OCI-LY1 (cell line): ENCODE data around the gene CLASP2.

Experiments used
- H2AFZ ChIP-seq: fragments of 200-600 bp; sonication (generic), shearing (Covaris generic); 2 replicates; pipeline ENCODE4 v1.6.0; 2014; ENCODE audit warnings: antibody characterized with exemption, mild to moderate bottlenecking, low read length
- H3F3A ChIP-seq: fragments of 200-600 bp; sonication (generic), shearing (Covaris generic); 2 replicates; pipeline ENCODE4 v1.6.0; 2014; ENCODE audit warnings: mild to moderate bottlenecking, antibody characterized with exemption, low read length, moderate library complexity; ENCODE audit not compliant: insufficient read depth
- H3K27ac ChIP-seq: fragments of 200-600 bp; sonication (generic); 2 replicates; pipeline ENCODE4 v1.5.1; 2014; ENCODE audit warnings: low read length, mixed run types, mild to moderate bottlenecking, low read depth; ENCODE audit not compliant: poor library complexity, severe bottlenecking
- H3K27me3 ChIP-seq: fragments of 200-600 bp; sonication (generic); 2 replicates; pipeline ENCODE4 v1.6.0; 2014; ENCODE audit warnings: antibody characterized with exemption, mild to moderate bottlenecking, low read length, moderate library complexity; ENCODE audit not compliant: insufficient read depth
- H3K36me3 ChIP-seq: fragments of 200-600 bp; sonication (generic); 2 replicates; pipeline ENCODE4 v1.6.1; 2014; ENCODE audit warnings: mild to moderate bottlenecking, antibody characterized with exemption, low read length, moderate library complexity, mixed read lengths; ENCODE audit not compliant: insufficient read depth
- H3K4me1 ChIP-seq: fragments of 200-600 bp; sonication (generic); 2 replicates; pipeline ENCODE4 v1.5.1; 2014; ENCODE audit warnings: mild to moderate bottlenecking, low read length, moderate library complexity; ENCODE audit not compliant: insufficient read depth, severe bottlenecking
- H3K4me2 ChIP-seq: fragments of 200-600 bp; sonication (generic), shearing (Covaris generic); 2 replicates; pipeline ENCODE4 v1.6.1; 2014; ENCODE audit warnings: low read length
- H3K4me3 ChIP-seq: fragments of 200-600 bp; sonication (generic); 2 replicates; pipeline ENCODE4 v1.5.1; 2014; ENCODE audit warnings: low read length, low read depth, mild to moderate bottlenecking, mixed read lengths; ENCODE audit not compliant: poor library complexity, severe bottlenecking
- H3K79me2 ChIP-seq: fragments of 200-600 bp; shearing (Covaris generic); 2 replicates; pipeline ENCODE4 v1.6.1; 2016; ENCODE audit warnings: mixed run types, low read length, mixed read lengths; ENCODE audit not compliant: insufficient read depth
- H3K9ac ChIP-seq: fragments of 200-600 bp; sonication (generic), shearing (Covaris generic); 2 replicates; pipeline ENCODE4 v1.6.1; 2014; ENCODE audit warnings: mild to moderate bottlenecking, low read length, mixed read lengths
- H3K9me2 ChIP-seq: fragments of 200-600 bp; sonication (generic), shearing (Covaris generic); 2 replicates; pipeline ENCODE4 v1.6.1; 2014; ENCODE audit warnings: low read depth, mild to moderate bottlenecking, low read length, mixed read lengths
- H3K9me3 ChIP-seq: fragments of 200-600 bp; shearing (Covaris generic); 2 replicates; pipeline ENCODE4 v1.6.1; 2014; ENCODE audit warnings: low read length, mixed read lengths
- H4K20me1 ChIP-seq: fragments of 200-600 bp; sonication (generic), shearing (Covaris generic); 2 replicates; pipeline ENCODE4 v1.6.0; 2016; ENCODE audit warnings: mild to moderate bottlenecking, low read length; ENCODE audit not compliant: insufficient read depth
- EZH2 ChIP-seq: fragments of 200-600 bp; sonication (generic), shearing (Covaris generic); IDR thresholded peaks from 2 replicates; pipeline ENCODE4 v1.8.0; 2017; ENCODE audit warnings: borderline replicate concordance, mixed run types, mild to moderate bottlenecking, antibody characterized with exemption, low read length, moderate library complexity, mixed read lengths
- TF ChIP-seq, protein P1 (sequence below): fragments of 200-600 bp; sonication (generic), shearing (Covaris generic); IDR thresholded peaks from 2 replicates; pipeline ENCODE4 v1.5.1; 2017; ENCODE audit warnings: mild to moderate bottlenecking, antibody characterized with exemption, low read length, moderate library complexity, mixed read lengths

Gene CLASP2

GRCh38 chr3:33578325-33579177 is 139.5 kb downstream of the CLASP2 start:
- Histone ChIP-seq H4K20me1 (no peaks in the 10 kb centered on the region), H3K9ac (no peak overlapping the region), H3K4me1 (no peaks in the 10 kb centered on the region), H3K9me3 (no peaks in the 10 kb centered on the region), H3K79me2 (no peaks in the 10 kb centered on the region), H3K27ac (no peak overlapping the region), H3K27me3 (no peaks in the 10 kb centered on the region), H2AFZ (no peak overlapping the region), H3K9me2 (no peaks in the 10 kb centered on the region), H3K4me2 (no peak overlapping the region), H3K4me3 (no peak overlapping the region), H3F3A (no peaks in the 10 kb centered on the region), H3K36me3 (peaks cover 44% of the 10 kb centered on the region)
- no peak for TF ChIP-seq EZH2

GRCh38 chr3:33577588-33577987 is 140.5 kb downstream of the CLASP2 start:
- H3F3A ChIP-seq, result no peaks in the 10 kb centered on the region
- H3K79me2 ChIP-seq, result no peaks in the 10 kb centered on the region
- no peak overlapping the region for H3K9ac ChIP-seq
- no peaks in the 10 kb centered on the region for H3K9me3 ChIP-seq
- H3K4me1 ChIP-seq, result no peaks in the 10 kb centered on the region
- peaks cover 44% of the 10 kb centered on the region for H3K36me3 ChIP-seq
- no peaks in the 10 kb centered on the region for H4K20me1 ChIP-seq
- H3K4me3 ChIP-seq, result no peak overlapping the region
- H2AFZ ChIP-seq, result no peak overlapping the region
- TF ChIP-seq EZH2, result no peak
- TF ChIP-seq, protein P1, sequence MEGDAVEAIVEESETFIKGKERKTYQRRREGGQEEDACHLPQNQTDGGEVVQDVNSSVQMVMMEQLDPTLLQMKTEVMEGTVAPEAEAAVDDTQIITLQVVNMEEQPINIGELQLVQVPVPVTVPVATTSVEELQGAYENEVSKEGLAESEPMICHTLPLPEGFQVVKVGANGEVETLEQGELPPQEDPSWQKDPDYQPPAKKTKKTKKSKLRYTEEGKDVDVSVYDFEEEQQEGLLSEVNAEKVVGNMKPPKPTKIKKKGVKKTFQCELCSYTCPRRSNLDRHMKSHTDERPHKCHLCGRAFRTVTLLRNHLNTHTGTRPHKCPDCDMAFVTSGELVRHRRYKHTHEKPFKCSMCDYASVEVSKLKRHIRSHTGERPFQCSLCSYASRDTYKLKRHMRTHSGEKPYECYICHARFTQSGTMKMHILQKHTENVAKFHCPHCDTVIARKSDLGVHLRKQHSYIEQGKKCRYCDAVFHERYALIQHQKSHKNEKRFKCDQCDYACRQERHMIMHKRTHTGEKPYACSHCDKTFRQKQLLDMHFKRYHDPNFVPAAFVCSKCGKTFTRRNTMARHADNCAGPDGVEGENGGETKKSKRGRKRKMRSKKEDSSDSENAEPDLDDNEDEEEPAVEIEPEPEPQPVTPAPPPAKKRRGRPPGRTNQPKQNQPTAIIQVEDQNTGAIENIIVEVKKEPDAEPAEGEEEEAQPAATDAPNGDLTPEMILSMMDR, result no peak
- no peaks in the 10 kb centered on the region for H3K9me2 ChIP-seq
- H3K27me3 ChIP-seq, result no peaks in the 10 kb centered on the region
- H3K4me2 ChIP-seq, result no peak overlapping the region
- H3K27ac ChIP-seq, result no peak overlapping the region

DNA sequence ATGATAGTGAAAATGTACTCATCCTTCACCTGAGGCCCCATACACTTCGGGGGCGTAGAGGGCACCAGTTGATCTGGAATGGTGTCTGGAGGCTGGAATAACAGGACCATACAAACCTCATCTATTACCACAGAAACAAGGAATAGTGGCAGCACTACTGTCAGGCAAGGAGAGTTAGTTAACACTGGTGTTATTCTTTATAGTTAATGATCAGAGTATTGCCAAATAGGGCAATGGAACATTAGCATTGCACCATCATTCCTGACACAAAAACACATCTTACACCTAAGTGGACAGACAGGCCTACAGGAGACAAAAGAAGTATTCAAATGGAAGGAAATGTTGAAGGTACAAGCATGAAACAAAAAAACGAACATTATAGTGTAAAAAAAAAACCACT is 140.9 kb downstream of the CLASP2 start:
- no peaks in the 10 kb centered on the region for H3F3A ChIP-seq
- H3K79me2 ChIP-seq, result no peaks in the 10 kb centered on the region
- H3K27me3 ChIP-seq, result no peaks in the 10 kb centered on the region
- H3K9me2 ChIP-seq, result no peaks in the 10 kb centered on the region
- no peaks in the 10 kb centered on the region for H4K20me1 ChIP-seq
- no peak overlapping the region for H2AFZ ChIP-seq
- H3K4me3 ChIP-seq, result no peak overlapping the region
- H3K9ac ChIP-seq, result no peak overlapping the region
- H3K4me1 ChIP-seq, result no peaks in the 10 kb centered on the region
- TF ChIP-seq, protein P1, result no peak
- no peak for TF ChIP-seq EZH2
- H3K27ac ChIP-seq, result no peak overlapping the region
- H3K36me3 ChIP-seq, result peaks cover 44% of the 10 kb centered on the region
- no peaks in the 10 kb centered on the region for H3K9me3 ChIP-seq
- H3K4me2 ChIP-seq, result no peak overlapping the region

GRCh38 chr3:33575311-33575710 is 142.7 kb downstream of the CLASP2 start:
- TF ChIP-seq EZH2, result no peak
- TF ChIP-seq, protein P1, result no peak
- Histone ChIP-seq H3K9me2 (no peaks in the 10 kb centered on the region), H3K4me2 (no peak overlapping the region), H3K9ac (no peak overlapping the region), H3K9me3 (no peaks in the 10 kb centered on the region), H3K4me3 (no peak overlapping the region), H3K27me3 (no peaks in the 10 kb centered on the region), H3K79me2 (no peaks in the 10 kb centered on the region), H2AFZ (no peak overlapping the region), H3F3A (no peaks in the 10 kb centered on the region), H3K27ac (no peak overlapping the region), H4K20me1 (no peaks in the 10 kb centered on the region), H3K4me1 (no peaks in the 10 kb centered on the region), H3K36me3 (peaks cover 40% of the 10 kb centered on the region)
